ENCODE data around the gene GCC2. TPM values are rescaled to one million over a fixed set of nuclear protein-coding genes. Genes with fewer than 3 reads are reported as not detected.
A peak's percentile ranks its signal among the peaks of the same experiment; 100 is the strongest.

GCC2 gene
- total and polyA plus RNA-seq, 2 of the 8 experiments (the other 6 are each of a cell fraction or from before 2014, with no cell fraction given) = 4.6 to 54.9 TPM

DNA sequence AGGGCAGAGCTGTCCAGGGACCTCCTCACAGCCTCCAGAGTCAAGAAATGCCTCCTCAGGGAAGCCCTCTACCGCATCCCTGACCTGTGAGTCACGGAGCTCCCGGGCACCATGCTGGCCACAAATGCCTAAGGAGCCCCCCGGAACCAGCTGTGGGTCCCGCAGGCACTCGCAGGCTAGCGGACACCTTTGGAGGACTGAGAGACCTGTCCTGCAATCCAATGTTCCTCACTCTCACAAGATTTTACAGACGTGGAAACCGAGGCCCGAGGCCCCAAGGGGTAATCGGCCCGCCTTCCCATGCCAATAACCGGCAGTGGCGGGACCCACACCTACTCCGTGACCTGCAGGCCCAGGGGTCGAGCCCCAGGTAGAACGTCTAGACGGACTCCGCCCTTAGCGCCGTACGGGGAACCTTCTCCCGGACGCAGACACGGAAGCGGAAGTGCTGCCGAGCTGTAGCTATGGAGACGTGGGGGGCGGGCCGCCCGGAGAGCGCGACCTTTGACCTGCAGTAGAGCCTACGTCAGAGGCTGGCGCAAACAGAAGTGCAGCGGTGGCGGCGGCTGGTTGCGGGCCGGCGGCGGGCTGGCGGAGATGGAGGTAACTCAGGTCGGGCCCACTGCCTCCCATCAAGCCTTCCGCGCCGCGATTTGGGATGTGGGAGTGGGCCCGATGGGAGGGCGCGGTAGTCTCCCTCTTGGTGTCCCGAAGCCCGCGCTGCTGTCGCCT is at the start of gene GCC2 (continued):
- TF ChIP-seq CTBP2 (IDR thresholded peaks at IDR 0.05; ENCODE audit: borderline replicate concordance, insufficient read depth, insufficient read length, low read length) = no peak
- TF ChIP-seq SAP30 (IDR thresholded peaks at IDR 0.05; ENCODE audit: insufficient read depth, insufficient replicate concordance, low read length) = no peak
- TF ChIP-seq USF2 (IDR thresholded peaks at IDR 0.05; ENCODE audit: low read length) = no peak
- no peak for TF ChIP-seq FOSL1 (IDR thresholded peaks at IDR 0.05; ENCODE audit: insufficient read depth, low read depth, low read length)
- no peak for TF ChIP-seq TEAD4 (IDR thresholded peaks at IDR 0.05; ENCODE audit: low read depth, low read length)
- TF ChIP-seq KDM4A (IDR thresholded peaks at IDR 0.05; ENCODE audit: low read depth, low read length, severe bottlenecking) = peak; percentile 79
- TF ChIP-seq POLR2AphosphoS5 (IDR thresholded peaks at IDR 0.05; ENCODE audit: low read depth, low read length) = peak; percentile 84
